ENCODE measurements around the gene H6PD. TPM values are rescaled to one million over a fixed set of nuclear protein-coding genes. Genes with fewer than 3 reads are reported as not detected.

H6PD gene
- total RNA-seq, 1 donor from 2014 or later: 23.9 TPM

DNA sequence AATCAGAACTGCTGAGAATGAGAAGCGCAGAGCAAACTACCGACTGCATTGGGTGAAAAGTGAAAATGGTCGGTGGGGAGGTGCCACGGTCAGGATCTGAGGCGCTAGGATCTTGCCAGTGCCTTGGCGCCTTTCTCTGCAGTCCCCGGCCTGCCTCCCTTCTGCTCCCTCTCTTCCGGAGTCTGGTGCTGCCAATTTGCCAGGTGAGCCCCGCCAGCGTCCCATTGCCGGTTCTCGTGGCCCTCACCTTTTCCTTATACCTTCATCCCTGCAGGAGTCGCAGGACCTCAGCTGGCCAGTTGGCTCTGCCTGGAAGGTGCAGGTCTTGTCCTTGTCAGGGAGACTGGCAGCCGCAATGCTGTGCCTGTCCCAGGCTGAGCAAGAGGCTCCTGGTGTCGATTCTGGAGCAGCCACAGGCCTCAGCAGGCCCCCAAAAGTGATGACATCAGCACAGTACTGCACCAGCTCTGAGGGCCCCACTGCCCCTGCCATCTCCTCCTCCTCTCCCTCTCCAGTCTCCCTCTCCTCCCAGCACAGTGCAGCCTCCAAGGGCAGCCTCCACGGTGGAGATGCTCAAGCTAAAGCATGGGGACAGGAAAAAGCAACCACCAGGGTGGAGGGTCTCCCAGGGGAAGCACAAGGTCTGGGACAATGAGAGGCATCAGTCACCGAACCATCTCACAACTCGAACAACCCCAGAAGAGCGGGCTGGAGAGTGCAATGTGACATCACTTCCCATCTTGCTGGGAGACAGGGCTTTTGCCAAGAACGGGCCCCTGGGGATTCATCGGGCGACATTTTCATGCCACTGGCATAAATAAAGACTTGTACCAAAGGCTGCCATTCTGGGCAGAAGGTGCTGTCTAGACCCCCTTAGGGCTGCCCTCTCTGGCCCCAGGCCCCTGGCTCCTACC, 37.1 kb upstream of the H6PD start:
- Mint-ChIP-seq H3K4me1 (peaks cover 34% of the 10 kb centered on the region), H3K27me3 (ENCODE audit: low read depth) (peaks cover 72% of the 10 kb centered on the region), H3K27ac (ENCODE audit: unreplicated experiment) (no peak overlapping the region), H3K36me3 (ENCODE audit: low read depth) (no peaks in the 10 kb centered on the region), H3K9me3 (no peaks in the 10 kb centered on the region), H3K4me3 (no peak overlapping the region)
- TF ChIP-seq, protein P1, sequence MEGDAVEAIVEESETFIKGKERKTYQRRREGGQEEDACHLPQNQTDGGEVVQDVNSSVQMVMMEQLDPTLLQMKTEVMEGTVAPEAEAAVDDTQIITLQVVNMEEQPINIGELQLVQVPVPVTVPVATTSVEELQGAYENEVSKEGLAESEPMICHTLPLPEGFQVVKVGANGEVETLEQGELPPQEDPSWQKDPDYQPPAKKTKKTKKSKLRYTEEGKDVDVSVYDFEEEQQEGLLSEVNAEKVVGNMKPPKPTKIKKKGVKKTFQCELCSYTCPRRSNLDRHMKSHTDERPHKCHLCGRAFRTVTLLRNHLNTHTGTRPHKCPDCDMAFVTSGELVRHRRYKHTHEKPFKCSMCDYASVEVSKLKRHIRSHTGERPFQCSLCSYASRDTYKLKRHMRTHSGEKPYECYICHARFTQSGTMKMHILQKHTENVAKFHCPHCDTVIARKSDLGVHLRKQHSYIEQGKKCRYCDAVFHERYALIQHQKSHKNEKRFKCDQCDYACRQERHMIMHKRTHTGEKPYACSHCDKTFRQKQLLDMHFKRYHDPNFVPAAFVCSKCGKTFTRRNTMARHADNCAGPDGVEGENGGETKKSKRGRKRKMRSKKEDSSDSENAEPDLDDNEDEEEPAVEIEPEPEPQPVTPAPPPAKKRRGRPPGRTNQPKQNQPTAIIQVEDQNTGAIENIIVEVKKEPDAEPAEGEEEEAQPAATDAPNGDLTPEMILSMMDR (conservative IDR thresholded peaks at IDR 0.05): no peak
- DNase-seq (ENCODE audit: low read depth, low spot score): no peak

DNA sequence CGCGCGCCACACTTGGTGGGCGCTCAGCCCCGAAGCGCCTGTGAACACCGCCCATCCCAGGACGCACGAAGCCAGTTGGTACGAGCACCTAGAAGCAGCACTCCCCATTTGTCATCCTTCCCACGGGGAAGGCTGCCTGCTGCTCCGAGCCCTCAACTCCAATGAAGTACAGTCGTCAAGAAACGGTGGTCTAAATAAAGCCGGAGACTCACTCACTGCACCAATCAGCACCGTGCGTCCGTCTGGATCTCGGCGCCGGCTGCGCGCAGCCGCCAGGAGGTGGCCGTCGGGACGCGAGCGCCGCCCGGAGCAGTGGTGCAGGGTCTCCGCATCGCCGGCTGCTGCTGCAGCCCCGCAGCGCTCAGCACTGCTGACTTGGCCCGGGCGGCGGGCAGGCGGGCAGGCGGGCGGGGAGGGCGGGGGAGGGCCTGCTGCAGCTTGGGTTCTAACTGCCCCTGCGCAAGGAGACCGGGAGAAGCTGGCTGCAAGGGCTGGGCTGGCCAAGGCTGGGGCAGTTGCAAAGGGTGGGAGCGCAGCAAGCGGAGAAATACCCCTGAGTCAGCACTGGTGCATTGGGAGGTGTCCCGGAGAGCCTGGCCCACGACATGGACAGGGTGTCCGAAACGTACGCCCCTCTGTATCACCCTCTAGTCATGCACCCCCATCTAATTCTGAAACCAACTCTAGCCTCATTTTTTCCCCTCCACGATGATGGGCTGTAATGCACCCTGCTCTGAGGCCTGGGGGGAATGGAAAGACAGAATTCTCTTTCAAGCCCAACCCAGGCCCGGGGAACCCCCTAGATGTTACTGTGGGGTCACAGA, 35.8 kb upstream of the H6PD start:
- DNase-seq (ENCODE audit: low read depth, low spot score): peak; percentile 48
- H3K27me3 Mint-ChIP-seq (ENCODE audit: low read depth): peaks cover 81% of the 10 kb centered on the region
- H3K4me3 Mint-ChIP-seq: no peak overlapping the region
- H3K4me1 Mint-ChIP-seq: peaks cover 34% of the 10 kb centered on the region
- no peaks in the 10 kb centered on the region for H3K9me3 Mint-ChIP-seq
- no peaks in the 10 kb centered on the region for H3K36me3 Mint-ChIP-seq (ENCODE audit: low read depth)
- TF ChIP-seq, protein P1 (conservative IDR thresholded peaks at IDR 0.05): peak; percentile 47
- no peak overlapping the region for H3K27ac Mint-ChIP-seq (ENCODE audit: unreplicated experiment)

DNA sequence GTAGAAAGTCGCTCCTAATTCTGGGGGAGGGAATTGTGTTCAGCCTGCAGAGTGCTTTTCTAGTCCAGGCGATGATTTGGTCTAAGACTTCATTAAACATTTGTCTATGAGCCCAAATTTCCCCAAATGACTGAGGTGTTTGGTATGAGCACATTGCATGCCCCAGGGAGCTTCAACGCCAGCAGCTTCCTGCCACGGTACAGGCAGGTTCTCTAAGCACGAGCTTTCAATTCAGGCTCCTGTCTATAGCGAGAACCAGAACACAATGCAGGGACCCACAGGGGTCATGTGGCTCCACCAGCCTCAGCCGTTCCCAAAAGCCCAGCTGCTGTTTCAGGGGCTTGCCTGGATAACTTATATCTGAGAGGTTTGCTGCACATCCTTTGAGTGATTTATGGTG, 34.1 kb upstream of the H6PD start:
- H3K4me3 Mint-ChIP-seq: no peak overlapping the region
- no peaks in the 10 kb centered on the region for H3K9me3 Mint-ChIP-seq
- TF ChIP-seq, protein P1 (conservative IDR thresholded peaks at IDR 0.05): no peak
- H3K27me3 Mint-ChIP-seq (ENCODE audit: low read depth): peaks cover 94% of the 10 kb centered on the region
- no peak for DNase-seq (ENCODE audit: low read depth, low spot score)
- peaks cover 34% of the 10 kb centered on the region for H3K4me1 Mint-ChIP-seq
- no peaks in the 10 kb centered on the region for H3K36me3 Mint-ChIP-seq (ENCODE audit: low read depth)
- no peak overlapping the region for H3K27ac Mint-ChIP-seq (ENCODE audit: unreplicated experiment)

DNA sequence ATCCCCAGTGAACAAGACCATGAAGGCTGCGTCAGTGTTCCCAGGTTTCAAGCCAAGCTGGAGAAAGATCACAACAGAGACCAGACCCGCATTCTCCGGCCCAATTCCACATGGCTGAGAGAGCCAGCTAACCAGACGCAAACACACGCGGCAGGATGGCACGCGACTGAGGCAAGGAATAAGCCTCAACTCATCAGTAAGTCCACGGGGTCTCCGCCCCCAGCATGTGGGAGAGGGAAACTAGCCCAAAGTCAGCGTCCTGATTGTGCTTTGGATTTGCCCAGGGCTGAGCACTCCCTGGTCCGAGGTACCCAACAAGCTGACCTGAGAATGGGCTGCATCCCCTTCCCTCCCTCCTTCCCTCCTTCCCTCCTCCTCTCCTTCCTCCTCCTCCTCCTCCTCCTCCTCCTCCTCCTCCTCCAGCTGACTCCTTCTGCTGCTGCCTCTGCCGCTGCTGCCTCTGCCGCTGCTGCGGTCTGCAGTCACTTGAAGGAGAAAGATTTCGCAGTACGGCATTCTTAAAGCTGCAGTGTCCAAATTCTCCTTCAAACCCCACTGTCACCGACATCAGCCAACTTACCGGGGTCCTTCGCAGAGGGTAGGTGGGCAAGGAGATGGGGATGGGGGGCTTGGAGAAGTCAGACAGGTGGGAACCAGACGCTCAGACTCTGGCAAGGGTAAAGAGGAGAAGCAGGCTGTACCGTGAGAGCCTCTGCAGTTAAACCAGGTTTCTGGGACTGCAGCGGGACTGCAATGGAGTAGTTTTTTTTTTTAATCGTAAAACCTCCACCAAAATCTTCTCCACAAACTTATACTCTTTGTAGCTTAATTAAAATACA, 33.0 kb upstream of the H6PD start:
- TF ChIP-seq, protein P1 (conservative IDR thresholded peaks at IDR 0.05): no peak
- peak overlapping the region; percentile 29 for H3K4me3 Mint-ChIP-seq
- H3K27me3 Mint-ChIP-seq (ENCODE audit: low read depth): peaks cover 96% of the 10 kb centered on the region
- peaks cover 29% of the 10 kb centered on the region for H3K4me1 Mint-ChIP-seq
- no peak for DNase-seq (ENCODE audit: low read depth, low spot score)
- no peak overlapping the region for H3K27ac Mint-ChIP-seq (ENCODE audit: unreplicated experiment)
- no peaks in the 10 kb centered on the region for H3K9me3 Mint-ChIP-seq
- no peaks in the 10 kb centered on the region for H3K36me3 Mint-ChIP-seq (ENCODE audit: low read depth)
